ENCODE data around the gene ZHX3. TPM values are rescaled to one million over a fixed set of nuclear protein-coding genes. Genes with fewer than 3 reads are reported as not detected.

The ZHX3 gene
- total and polyA plus RNA-seq, 9 of the 15 experiments (the other 6 are each of a cell fraction or from before 2014, with no cell fraction given), result 0.80 to 14.6 (median 4.9) TPM

GRCh38 chr20:41155261-41155660, 162.3 kb downstream of the ZHX3 start:
- Histone ChIP-seq H3K79me2 (ENCODE audit: control insufficient read depth, insufficient read depth, low read length) (peaks cover 35% of the 10 kb centered on the region), H3K4me3 (no peak overlapping the region), H3K27ac (ENCODE audit: extremely low read depth, low read depth, low read length) (no peak overlapping the region), H4K20me1 (replicated peaks; ENCODE audit: control insufficient read depth, insufficient read depth, low read length) (peaks cover 75% of the 10 kb centered on the region), H2AFZ (ENCODE audit: low read depth, low read length) (no peak overlapping the region), H3K9me3 (replicated peaks; ENCODE audit: control insufficient read depth, insufficient read depth, low read depth, low read length) (no peaks in the 10 kb centered on the region), H3K9ac (ENCODE audit: insufficient read depth in 1 of 2, low read depth in 2 of 2, low read length in 2 of 2) (no peak overlapping the region), H3K36me3 (ENCODE audit: control insufficient read depth, insufficient read depth, low read length) (peaks cover 8% of the 10 kb centered on the region; the same call in 2 of the 3 replicates), H3K9me1 (ENCODE audit: control insufficient read depth, insufficient read depth, low read length) (peaks cover 13% of the 10 kb centered on the region), H3K4me2 (ENCODE audit: insufficient read depth, low read length) (no peak overlapping the region), H3K4me1 (replicated peaks in 1 of 2; ENCODE audit: control insufficient read depth in 2 of 2, insufficient read depth in 2 of 2, low read length in 2 of 2) (peaks cover 4 to 23% of the 10 kb centered on the region in 2 experiments; a peak in 4 of 5 replicates), H3K27me3 (ENCODE audit: control insufficient read depth in 2 of 2, insufficient read depth in 2 of 2, low read length in 2 of 2) (no peaks in the 10 kb centered on the region)
- ChIA-PET CTCF (ENCODE audit: low intra/inter-chr PET ratio) (no interaction called here), POLR2A (interaction anchor here (0.8 to 0.9 kb wide), 2 partner anchors 14 to 65 kb away, joined by 3 to 4 read pairs; no protein-coding TSS in a partner anchor)
- TF ChIP-seq ZNF354B (CRISPR knock-in tag; IDR thresholded peaks at IDR 0.05) (no peak), BHLHE40 (IDR thresholded peaks at IDR 0.05; ENCODE audit: low read length) (0 out of 2 replicates have a peak, but pooled peaks have one; percentile 39)
- DNase-seq (ENCODE audit: extremely low read depth in 1 of 4, low spot score in 3 of 4) (no peak), FAIRE-seq (no peak), ATAC-seq (no peak)
- BruUV-seq (replicated peaks), result no TSS peak
- intact Hi-C loops (cut with micrococcal nuclease) (no loop called here), in situ Hi-C loops (cut with MboI) (no loop called here)
- 84% methylated on average over 7 of the region's 7 CpGs for WGBS (ENCODE audit: insufficient coverage, low coverage, missing lambda C conversion rate)

DNA sequence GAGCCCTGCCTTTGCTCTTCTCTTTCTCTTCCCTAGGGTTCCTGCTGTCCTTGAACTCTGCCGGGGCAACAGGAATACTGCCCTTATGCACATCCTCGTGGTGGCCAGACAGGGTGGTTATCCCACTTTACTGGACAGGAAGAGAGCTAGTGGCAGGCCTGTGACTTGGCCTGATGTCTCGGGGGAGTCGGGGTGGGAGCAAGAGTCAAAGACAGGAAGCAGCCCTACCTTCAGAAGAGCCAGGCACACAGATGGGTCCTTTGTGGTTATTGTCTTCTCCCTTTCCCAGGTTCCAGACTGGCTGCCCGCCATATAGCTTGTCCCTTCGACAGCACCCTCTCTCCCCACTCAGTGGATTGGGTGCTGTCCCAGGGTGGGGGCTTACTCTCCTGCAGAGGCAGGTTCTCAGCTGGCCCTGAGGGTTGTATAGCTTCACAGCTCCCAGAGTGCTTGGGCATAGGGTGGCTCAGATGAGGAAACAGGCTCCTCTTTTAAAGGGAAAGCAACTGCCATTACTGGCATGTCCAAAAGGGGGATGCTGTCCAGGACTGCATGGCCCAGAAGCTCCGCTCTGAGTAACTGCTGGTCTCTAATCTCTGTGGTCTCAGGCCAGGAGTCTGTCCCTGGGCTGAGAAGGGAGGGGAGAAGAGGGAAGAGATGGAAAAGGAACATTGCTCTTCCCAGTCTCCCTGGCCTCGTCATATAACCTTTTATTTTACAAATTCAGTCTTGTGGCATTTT, 162.9 kb downstream of the ZHX3 start:
- FAIRE-seq, result no peak
- Histone ChIP-seq H3K4me2 (ENCODE audit: insufficient read depth, low read length) (no peak overlapping the region), H3K9ac (ENCODE audit: insufficient read depth in 1 of 2, low read depth in 2 of 2, low read length in 2 of 2) (no peak overlapping the region), H4K20me1 (replicated peaks; ENCODE audit: control insufficient read depth, insufficient read depth, low read length) (peaks cover 75% of the 10 kb centered on the region), H2AFZ (ENCODE audit: low read depth, low read length) (no peak overlapping the region), H3K9me1 (ENCODE audit: control insufficient read depth, insufficient read depth, low read length) (peaks cover 13% of the 10 kb centered on the region), H3K36me3 (ENCODE audit: control insufficient read depth, insufficient read depth, low read length) (peaks cover 2% of the 10 kb centered on the region; the same call in 1 of the 3 replicates), H3K4me3 (no peak overlapping the region), H3K27ac (ENCODE audit: extremely low read depth, low read depth, low read length) (no peak overlapping the region), H3K4me1 (replicated peaks in 1 of 2; ENCODE audit: control insufficient read depth in 2 of 2, insufficient read depth in 2 of 2, low read length in 2 of 2) (peaks cover 4 to 27% of the 10 kb centered on the region in 2 experiments; a peak in 4 of 5 replicates), H3K27me3 (ENCODE audit: control insufficient read depth in 2 of 2, insufficient read depth in 2 of 2, low read length in 2 of 2) (no peaks in the 10 kb centered on the region), H3K79me2 (ENCODE audit: control insufficient read depth, insufficient read depth, low read length) (peaks cover 40% of the 10 kb centered on the region), H3K9me3 (replicated peaks; ENCODE audit: control insufficient read depth, insufficient read depth, low read depth, low read length) (no peaks in the 10 kb centered on the region)
- intact Hi-C loops (cut with micrococcal nuclease) (no loop called here), in situ Hi-C loops (cut with MboI) (no loop called here)
- BruUV-seq (replicated peaks), result no TSS peak
- DNase-seq (ENCODE audit: extremely low read depth in 1 of 4, low spot score in 3 of 4), result no peak
- TF ChIP-seq FOSL1 (tag; conservative IDR thresholded peaks at IDR 0.05) (no peak), SIN3B (IDR thresholded peaks at IDR 0.05; ENCODE audit: low read depth) (no peak), CHD1 (IDR thresholded peaks at IDR 0.05; ENCODE audit: low read length) (no peak), DPF2 (IDR thresholded peaks at IDR 0.05) (no peak), TAF9B (IDR thresholded peaks at IDR 0.05; ENCODE audit: partially characterized antibody) (no peak), ZNF311 (CRISPR knock-in tag; IDR thresholded peaks at IDR 0.05) (no peak), PYGO2 (tag; IDR thresholded peaks at IDR 0.05) (no peak), SETDB1 (IDR thresholded peaks at IDR 0.05; ENCODE audit: low read length) (no peak), ZNF436 (CRISPR knock-in tag; IDR thresholded peaks at IDR 0.05) (no peak), TAF15 (IDR thresholded peaks at IDR 0.05; ENCODE audit: low read depth, low read length) (no peak)
- TF ChIP-seq, protein P1, sequence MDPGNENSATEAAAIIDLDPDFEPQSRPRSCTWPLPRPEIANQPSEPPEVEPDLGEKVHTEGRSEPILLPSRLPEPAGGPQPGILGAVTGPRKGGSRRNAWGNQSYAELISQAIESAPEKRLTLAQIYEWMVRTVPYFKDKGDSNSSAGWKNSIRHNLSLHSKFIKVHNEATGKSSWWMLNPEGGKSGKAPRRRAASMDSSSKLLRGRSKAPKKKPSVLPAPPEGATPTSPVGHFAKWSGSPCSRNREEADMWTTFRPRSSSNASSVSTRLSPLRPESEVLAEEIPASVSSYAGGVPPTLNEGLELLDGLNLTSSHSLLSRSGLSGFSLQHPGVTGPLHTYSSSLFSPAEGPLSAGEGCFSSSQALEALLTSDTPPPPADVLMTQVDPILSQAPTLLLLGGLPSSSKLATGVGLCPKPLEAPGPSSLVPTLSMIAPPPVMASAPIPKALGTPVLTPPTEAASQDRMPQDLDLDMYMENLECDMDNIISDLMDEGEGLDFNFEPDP (CRISPR knock-in tag; IDR thresholded peaks at IDR 0.05), result no peak
- TF ChIP-seq, protein P2, sequence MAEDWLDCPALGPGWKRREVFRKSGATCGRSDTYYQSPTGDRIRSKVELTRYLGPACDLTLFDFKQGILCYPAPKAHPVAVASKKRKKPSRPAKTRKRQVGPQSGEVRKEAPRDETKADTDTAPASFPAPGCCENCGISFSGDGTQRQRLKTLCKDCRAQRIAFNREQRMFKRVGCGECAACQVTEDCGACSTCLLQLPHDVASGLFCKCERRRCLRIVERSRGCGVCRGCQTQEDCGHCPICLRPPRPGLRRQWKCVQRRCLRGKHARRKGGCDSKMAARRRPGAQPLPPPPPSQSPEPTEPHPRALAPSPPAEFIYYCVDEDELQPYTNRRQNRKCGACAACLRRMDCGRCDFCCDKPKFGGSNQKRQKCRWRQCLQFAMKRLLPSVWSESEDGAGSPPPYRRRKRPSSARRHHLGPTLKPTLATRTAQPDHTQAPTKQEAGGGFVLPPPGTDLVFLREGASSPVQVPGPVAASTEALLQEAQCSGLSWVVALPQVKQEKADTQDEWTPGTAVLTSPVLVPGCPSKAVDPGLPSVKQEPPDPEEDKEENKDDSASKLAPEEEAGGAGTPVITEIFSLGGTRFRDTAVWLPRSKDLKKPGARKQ (CRISPR knock-in tag; IDR thresholded peaks at IDR 0.05), result no peak
- 68% methylated on average over 8 of the region's 8 CpGs for WGBS (ENCODE audit: insufficient coverage, low coverage, missing lambda C conversion rate)
- ChIA-PET CTCF (ENCODE audit: low intra/inter-chr PET ratio) (no interaction called here), POLR2A (interaction anchor here (0.8 to 0.9 kb wide), 2 partner anchors 13 to 66 kb away, joined by 3 to 4 read pairs; no protein-coding TSS in a partner anchor)
- ATAC-seq, result no peak
